Pancreas (tissue), 10 donors: ENCODE results near the gene CERS3. TPM values are rescaled to one million over a fixed set of nuclear protein-coding genes. Genes with fewer than 3 reads are reported as not detected.

ENCODE experiments used
- ATAC-seq, 4 donors: fragments of 200-7000 bp; cut with Tn5 transposase; one replicate each; pipeline versions ENCODE4 v1.8.0 to v1.9.1; 2020; ENCODE audit warnings: mild to moderate bottlenecking in 4 of 4, moderate library complexity in 4 of 4
- DNase-seq, 6 donors: peaks; one replicate each; pipeline ENCODE4 v3.0.0-alpha.2; 2020
- FAIRE-seq: peaks from 2 replicates; lab custom pipeline; 2012; peaks lifted over from hg19 to GRCh38; lab: Jason Lieb, UNC
- H3K27ac ChIP-seq, 4 donors: fragments of 200-600 bp; sonication (generic); 1 replicate in 3 of 4; 2 replicates in 1 of 4; pipeline versions ENCODE4 v1.5.0 to v1.8.0; 2020
- H3K27me3 ChIP-seq, 4 donors: fragments of 200-600 bp; one replicate each; pipeline ENCODE4 v1.8.0; 2021
- H3K36me3 ChIP-seq, 3 donors: fragments of 200-600 bp; sonication (generic) in 1 of 3; one replicate each; pipeline versions ENCODE4 v1.5.0 to v1.8.0; 2020 to 2021
- H3K4me1 ChIP-seq, 3 donors: fragments of 200-600 bp; one replicate each; pipeline ENCODE4 v1.8.0; 2021
- H3K4me3 ChIP-seq, 4 donors: fragments of 200-600 bp; sonication (generic) in 2 of 4; one replicate each; pipeline versions ENCODE4 v1.5.0 to v1.8.0; 2020 to 2021
- H3K9me3 ChIP-seq, 4 donors: fragments of 200-600 bp; one replicate each; pipeline ENCODE4 v1.8.0; 2021
- CTCF ChIP-seq, 4 donors: fragments of 200-600 bp; sonication (generic) in 3 of 4; IDR thresholded peaks; one replicate each; pipeline versions ENCODE4 v1.5.0 to v1.8.0; 2021; ENCODE audit warnings: antibody characterized with exemption in 4 of 4
- WGBS, 2 donors: extraction: QIAGEN DNeasy Blood & Tissue Kit; methylation state at CpG; one replicate each; pipeline ENCODE4 v1.1.7; 2013; 5-methylcytosine and 5-hydroxymethylcytosine counted together
- intact Hi-C, 3 donors: fragments of 100-400 bp; cut with DNase I; formaldehyde crosslinking; loops; one replicate each; pipeline versions ENCODE4 v1.11.1 to v1.14.2; 2022
- polyA plus RNA-seq, 2 donors: library from polyadenylated mRNA; stranded (reverse); fragments of 200-250 nt; gene quantifications; one replicate each; pipeline ENCODE4 v1.2.3, GENCODE V29; 2013
- total RNA-seq, 6 donors: library from RNA; stranded (reverse); fragmentation: NEBNext Ultra II Directional in 4 of 6; extraction: Animal tissue kit (Norgen Biotek cat#: 25700) in 4 of 6; gene quantifications; one replicate each; pipeline versions ENCODE4 v1.2.1 to v1.2.4, GENCODE V29; 2021 to 2023
- donor health status: healthy with polysubstance abuse.
- donor health status: DM: no; HTN: no; CAD: no; lungs with moderate emphysema.
- donor health status: DM: no; HTN: no; CAD: no.
- donor health status: control.
- donor health status: control.
- donor health status: Bipolar disorder and iron deficiency.
- donor health status: DM: yes; HTN: yes; CAD: no.
- donor health status: DM: no; HTN: no; CAD: no.
- donor health status: DM: no; HTN: no; CAD: no.
- donor health status: DM: yes; HTN: yes; CAD: no.

Gene CERS3
- total and polyA plus RNA-seq, 8 donors = 0.07 to 0.19 TPM; not detected in 6

DNA sequence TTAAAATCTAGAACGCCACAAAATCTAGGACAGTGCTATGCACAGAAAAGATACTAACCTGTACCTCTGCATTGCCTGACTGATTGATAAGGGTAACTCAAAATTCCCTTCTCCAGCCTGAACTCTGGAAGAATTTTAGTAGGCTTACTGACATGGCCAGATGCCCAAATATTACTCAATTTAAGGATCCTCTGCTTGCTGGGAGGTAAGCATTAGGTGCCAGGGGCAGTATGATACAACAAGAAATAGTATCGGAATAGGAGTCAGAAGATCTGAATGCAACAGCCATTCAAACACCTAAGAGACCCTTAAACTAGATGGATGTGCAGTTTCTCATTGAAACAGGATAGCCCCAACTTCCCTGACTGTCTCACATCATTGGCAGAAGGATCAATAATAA is 45.4 kb downstream of the CERS3 start:
- intact Hi-C loops = no loop called here
- no peak overlapping the region for H3K27ac ChIP-seq
- no peak overlapping the region for H3K4me3 ChIP-seq
- DNase-seq = no peak
- H3K36me3 ChIP-seq = no peaks in the 10 kb centered on the region
- no peak for ATAC-seq
- H3K9me3 ChIP-seq = no peaks in the 10 kb centered on the region
- 91 to 98% methylated on average over 2 of the region's 2 CpGs for WGBS, 2 donors
- no peaks in the 10 kb centered on the region for H3K27me3 ChIP-seq
- no peaks in the 10 kb centered on the region for H3K4me1 ChIP-seq
- TF ChIP-seq CTCF (IDR thresholded peaks at IDR 0.05) = no peak
- no peak for FAIRE-seq

- H3K27me3 ChIP-seq = no peaks in the 10 kb centered on the region
- no peak for TF ChIP-seq CTCF (IDR thresholded peaks at IDR 0.05)
- no peaks in the 10 kb centered on the region for H3K36me3 ChIP-seq
- WGBS, 2 donors = 79 to 82% methylated on average over 4 of the region's 4 CpGs
- no peaks in the 10 kb centered on the region for H3K4me1 ChIP-seq
- DNase-seq (no peak), FAIRE-seq (no peak), ATAC-seq (no peak)
- H3K27ac ChIP-seq = no peak overlapping the region
- no peak overlapping the region for H3K4me3 ChIP-seq
- intact Hi-C loops = no loop called here
- H3K9me3 ChIP-seq = no peaks in the 10 kb centered on the region
Measured at GRCh38 chr15:100476805-100477204, 51.9 kb downstream of the CERS3 start.

DNA sequence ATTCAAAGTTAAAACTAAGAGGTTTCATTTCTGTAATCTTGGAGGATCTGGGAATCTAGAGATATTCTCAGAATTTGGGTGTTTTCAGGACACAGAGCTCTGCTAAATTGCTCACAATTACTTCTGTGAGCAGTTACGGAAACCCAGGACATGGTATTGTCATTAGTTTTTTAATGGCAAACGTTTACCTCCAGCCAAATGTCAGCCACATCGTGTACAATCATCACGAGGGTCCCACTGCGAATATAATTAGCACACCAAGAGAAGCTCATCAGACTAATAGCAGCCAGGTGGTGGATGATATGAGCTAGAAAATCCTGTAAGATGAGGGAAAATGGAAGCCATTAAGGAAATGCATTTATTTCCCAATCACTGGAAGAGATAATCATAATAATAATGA is 56.0 kb downstream of the CERS3 start:
- intact Hi-C loops = no loop called here
- 60 to 61% methylated on average over 5 of the region's 5 CpGs for WGBS, 2 donors
- FAIRE-seq = no peak

GRCh38 chr15:100471933-100472332 is 56.8 kb downstream of the CERS3 start:
- ATAC-seq (no peak), DNase-seq (no peak), FAIRE-seq (no peak)
- TF ChIP-seq CTCF (IDR thresholded peaks at IDR 0.05) = no peak
- Histone ChIP-seq H3K9me3 (no peaks in the 10 kb centered on the region), H3K4me3 (no peak overlapping the region), H3K27ac (no peak overlapping the region), H3K36me3 (no peaks in the 10 kb centered on the region), H3K27me3 (no peaks in the 10 kb centered on the region), H3K4me1 (no peaks in the 10 kb centered on the region)
- intact Hi-C loops = no loop called here
- 78 to 87% methylated on average over 3 of the region's 3 CpGs for WGBS, 2 donors

More for the DNA sequence above, 56.0 kb downstream of the CERS3 start:
- Histone ChIP-seq H3K36me3 (no peaks in the 10 kb centered on the region), H3K4me3 (no peak overlapping the region), H3K27me3 (no peaks in the 10 kb centered on the region), H3K4me1 (no peaks in the 10 kb centered on the region), H3K9me3 (no peaks in the 10 kb centered on the region), H3K27ac (no peak overlapping the region)
- TF ChIP-seq CTCF (IDR thresholded peaks at IDR 0.05) = no peak
- no peak for DNase-seq
- ATAC-seq = no peak

GRCh38 chr15:100468285-100468684 is 60.5 kb downstream of the CERS3 start:
- Histone ChIP-seq H3K36me3 (no peaks in the 10 kb centered on the region), H3K27ac (no peak overlapping the region), H3K27me3 (no peaks in the 10 kb centered on the region), H3K4me1 (no peaks in the 10 kb centered on the region), H3K9me3 (no peaks in the 10 kb centered on the region), H3K4me3 (no peak overlapping the region)
- ATAC-seq (peak in 3 of 4 donors; percentile 30 to 61 (median 35)), DNase-seq (peak in 4 of 6 donors; percentile 6 to 28 (median 21)), FAIRE-seq (no peak)
- intact Hi-C loops = no loop called here
- 25 to 42% methylated on average over 2 of the region's 2 CpGs for WGBS, 2 donors
- no peak for TF ChIP-seq CTCF (IDR thresholded peaks at IDR 0.05)
